PFSK-1 (cell line): Measurements from ENCODE around the gene NXN.

Source experiments
- FOXP2 ChIP-seq: optimal IDR thresholded peaks from 2 replicates; pipeline ENCODE3; 2011; ENCODE audit warnings: borderline replicate concordance, control low read depth, inconsistent platforms; ENCODE audit not compliant: insufficient read depth; ENCODE audit errors: extremely low read length, extremely low read depth
- POLR2AphosphoS5 ChIP-seq: IDR thresholded peaks from 2 replicates; pipeline ENCODE4 v1.6.1; 2012; ENCODE audit warnings: low read depth, mild to moderate bottlenecking, control low read depth, low read length, moderate library complexity
- SIN3A ChIP-seq: IDR thresholded peaks from 2 replicates; pipeline ENCODE4 v1.6.1; 2012; ENCODE audit warnings: mild to moderate bottlenecking, low read length, moderate library complexity, borderline replicate concordance; ENCODE audit not compliant: insufficient read depth
- TAF1 ChIP-seq: IDR thresholded peaks from 2 replicates; pipeline ENCODE4 v1.6.1; 2012; ENCODE audit warnings: low read length, control low read depth, borderline replicate concordance; ENCODE audit not compliant: insufficient read depth
- TF ChIP-seq, protein P1 (sequence below), 2 experiments: IDR thresholded peaks; 2 replicates each; pipeline versions ENCODE4 v1.6.1 to v1.8.0; 2011 to 2012; ENCODE audit warnings: low read depth in 2 of 2, low read length in 2 of 2, control low read depth in 1 of 2, inconsistent platforms in 1 of 2, mild to moderate bottlenecking in 1 of 2, moderate library complexity in 1 of 2; ENCODE audit not compliant: insufficient read depth in 1 of 2

NXN gene

DNA sequence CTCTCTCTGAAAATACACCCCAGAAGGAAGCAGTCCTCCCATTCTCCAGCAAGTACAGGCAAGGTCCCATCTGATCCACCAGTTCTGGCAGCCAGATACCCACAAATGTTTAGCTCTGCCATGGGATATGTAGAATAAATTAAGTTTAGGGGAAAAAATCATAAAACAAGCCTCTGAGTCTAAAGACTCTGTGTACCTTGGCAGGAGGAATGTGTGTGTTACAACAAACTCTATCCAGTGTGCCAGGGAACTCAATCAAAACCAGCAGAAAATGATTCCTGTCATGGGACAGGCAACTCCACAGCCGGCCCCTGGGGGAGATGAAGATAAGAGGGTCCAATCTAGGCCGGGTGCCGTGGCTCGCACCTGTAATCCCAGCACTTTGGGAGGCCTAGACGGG, 124.0 kb downstream of the NXN start:
- TF ChIP-seq FOXP2 = no peak
- no peak for TF ChIP-seq SIN3A
- TF ChIP-seq POLR2AphosphoS5 = no peak
- no peak for TF ChIP-seq TAF1
- TF ChIP-seq, protein P1, sequence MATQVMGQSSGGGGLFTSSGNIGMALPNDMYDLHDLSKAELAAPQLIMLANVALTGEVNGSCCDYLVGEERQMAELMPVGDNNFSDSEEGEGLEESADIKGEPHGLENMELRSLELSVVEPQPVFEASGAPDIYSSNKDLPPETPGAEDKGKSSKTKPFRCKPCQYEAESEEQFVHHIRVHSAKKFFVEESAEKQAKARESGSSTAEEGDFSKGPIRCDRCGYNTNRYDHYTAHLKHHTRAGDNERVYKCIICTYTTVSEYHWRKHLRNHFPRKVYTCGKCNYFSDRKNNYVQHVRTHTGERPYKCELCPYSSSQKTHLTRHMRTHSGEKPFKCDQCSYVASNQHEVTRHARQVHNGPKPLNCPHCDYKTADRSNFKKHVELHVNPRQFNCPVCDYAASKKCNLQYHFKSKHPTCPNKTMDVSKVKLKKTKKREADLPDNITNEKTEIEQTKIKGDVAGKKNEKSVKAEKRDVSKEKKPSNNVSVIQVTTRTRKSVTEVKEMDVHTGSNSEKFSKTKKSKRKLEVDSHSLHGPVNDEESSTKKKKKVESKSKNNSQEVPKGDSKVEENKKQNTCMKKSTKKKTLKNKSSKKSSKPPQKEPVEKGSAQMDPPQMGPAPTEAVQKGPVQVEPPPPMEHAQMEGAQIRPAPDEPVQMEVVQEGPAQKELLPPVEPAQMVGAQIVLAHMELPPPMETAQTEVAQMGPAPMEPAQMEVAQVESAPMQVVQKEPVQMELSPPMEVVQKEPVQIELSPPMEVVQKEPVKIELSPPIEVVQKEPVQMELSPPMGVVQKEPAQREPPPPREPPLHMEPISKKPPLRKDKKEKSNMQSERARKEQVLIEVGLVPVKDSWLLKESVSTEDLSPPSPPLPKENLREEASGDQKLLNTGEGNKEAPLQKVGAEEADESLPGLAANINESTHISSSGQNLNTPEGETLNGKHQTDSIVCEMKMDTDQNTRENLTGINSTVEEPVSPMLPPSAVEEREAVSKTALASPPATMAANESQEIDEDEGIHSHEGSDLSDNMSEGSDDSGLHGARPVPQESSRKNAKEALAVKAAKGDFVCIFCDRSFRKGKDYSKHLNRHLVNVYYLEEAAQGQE (IDR thresholded peaks at IDR 0.05; ENCODE audit: insufficient read depth in 1 of 2, low read depth in 2 of 2, low read length in 2 of 2) = no peak

DNA sequence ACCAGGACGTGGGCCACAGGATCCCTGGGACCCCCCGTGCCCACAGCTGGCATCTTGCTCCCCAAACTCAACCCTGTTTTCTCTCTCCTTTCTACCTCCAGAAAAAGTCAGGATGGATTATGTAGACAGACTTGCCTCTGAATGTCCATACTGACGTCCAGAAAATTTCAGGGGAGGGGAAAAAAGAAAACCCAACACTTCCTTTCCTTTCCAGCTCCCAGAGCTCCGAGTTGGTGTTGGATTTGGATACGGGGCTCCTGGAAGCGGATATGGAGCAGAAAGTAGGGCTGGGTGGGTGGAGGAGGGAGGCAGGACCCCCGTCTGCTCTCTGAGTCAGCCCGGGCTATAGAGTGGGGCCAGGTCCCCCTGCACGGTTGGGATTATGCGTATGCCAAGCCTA, 127.2 kb downstream of the NXN start:
- TF ChIP-seq TAF1 (no peak), POLR2AphosphoS5 (no peak), FOXP2 (no peak), SIN3A (no peak)
- TF ChIP-seq, protein P1 (IDR thresholded peaks at IDR 0.05; ENCODE audit: insufficient read depth in 1 of 2, low read depth in 2 of 2, low read length in 2 of 2) = no peak

DNA sequence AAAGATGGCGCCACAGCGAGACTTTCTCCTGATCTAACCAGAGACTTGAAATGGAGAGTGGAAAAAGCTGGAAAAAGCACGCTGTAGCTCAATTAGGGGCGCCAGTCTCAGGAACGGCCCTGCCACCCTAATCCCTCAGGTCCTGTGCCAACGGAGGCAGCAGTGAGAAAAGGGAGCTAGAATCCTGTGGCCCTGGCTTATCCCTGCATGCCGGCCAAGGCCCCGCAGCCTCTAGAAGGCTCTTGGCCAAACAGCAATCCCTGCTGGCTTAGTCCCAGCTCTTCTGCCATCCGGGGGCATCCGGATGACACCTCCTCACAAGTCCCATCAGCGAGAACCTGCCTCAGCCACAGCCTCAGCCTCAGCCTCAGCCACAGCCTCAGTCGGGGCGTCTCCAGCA, 127.7 kb downstream of the NXN start:
- TF ChIP-seq TAF1 (no peak), SIN3A (no peak), POLR2AphosphoS5 (no peak), FOXP2 (no peak)
- TF ChIP-seq, protein P1 (IDR thresholded peaks at IDR 0.05; ENCODE audit: insufficient read depth in 1 of 2, low read depth in 2 of 2, low read length in 2 of 2) = no peak

DNA sequence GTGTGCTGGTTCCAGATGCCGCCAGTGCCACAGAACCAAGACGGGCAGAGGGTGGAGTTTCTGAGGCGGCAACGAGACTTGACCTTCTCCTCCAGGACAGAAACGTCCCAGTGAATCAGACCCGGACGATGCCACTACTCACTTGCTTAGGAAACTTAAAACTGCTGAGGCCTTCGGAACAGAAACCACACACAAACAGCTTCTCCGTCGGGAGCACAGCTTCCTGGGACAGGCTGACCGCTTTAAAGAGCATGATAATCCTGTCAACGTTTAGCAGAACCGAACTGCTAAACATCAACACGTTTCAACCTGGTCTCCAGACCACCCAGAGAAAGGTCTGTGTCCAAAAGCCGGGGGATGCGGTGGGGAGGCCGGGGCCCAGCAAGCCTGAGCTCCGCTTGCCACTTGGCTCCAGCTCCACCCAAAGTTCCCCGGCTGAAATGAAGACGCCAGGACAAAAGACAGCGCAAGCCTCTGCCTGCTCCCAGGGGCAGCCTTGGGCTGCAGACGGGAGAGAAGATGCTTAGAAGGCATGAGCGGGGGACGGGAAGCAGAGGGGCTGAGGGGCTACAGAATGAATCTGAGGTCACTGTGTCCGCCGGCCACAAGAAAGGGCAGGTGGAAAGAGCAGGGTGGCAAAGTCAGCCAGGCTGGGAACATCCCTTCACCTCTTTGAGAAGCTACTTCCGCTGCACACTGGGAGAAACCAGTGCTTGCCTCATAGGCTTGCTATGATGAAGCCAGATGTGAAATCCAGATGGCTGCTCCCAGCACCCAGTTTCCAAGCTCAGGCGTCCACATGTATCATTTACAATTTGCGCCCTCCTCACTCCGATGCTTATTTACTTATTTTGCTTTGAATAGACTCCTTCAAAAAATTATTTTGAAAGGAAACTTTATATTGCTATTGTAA, 128.5 kb downstream of the NXN start:
- TF ChIP-seq FOXP2 (no peak), TAF1 (no peak), POLR2AphosphoS5 (no peak), SIN3A (no peak)
- TF ChIP-seq, protein P1 (IDR thresholded peaks at IDR 0.05; ENCODE audit: insufficient read depth in 1 of 2, low read depth in 2 of 2, low read length in 2 of 2) = no peak
